ENCODE measurements around the gene SLC23A2. TPM values are rescaled to one million over a fixed set of nuclear protein-coding genes. Genes with fewer than 3 reads are reported as not detected.

The SLC23A2 gene
- total and polyA plus RNA-seq, 4 donors: 54.6 to 67.8 (median 59.4) TPM

DNA sequence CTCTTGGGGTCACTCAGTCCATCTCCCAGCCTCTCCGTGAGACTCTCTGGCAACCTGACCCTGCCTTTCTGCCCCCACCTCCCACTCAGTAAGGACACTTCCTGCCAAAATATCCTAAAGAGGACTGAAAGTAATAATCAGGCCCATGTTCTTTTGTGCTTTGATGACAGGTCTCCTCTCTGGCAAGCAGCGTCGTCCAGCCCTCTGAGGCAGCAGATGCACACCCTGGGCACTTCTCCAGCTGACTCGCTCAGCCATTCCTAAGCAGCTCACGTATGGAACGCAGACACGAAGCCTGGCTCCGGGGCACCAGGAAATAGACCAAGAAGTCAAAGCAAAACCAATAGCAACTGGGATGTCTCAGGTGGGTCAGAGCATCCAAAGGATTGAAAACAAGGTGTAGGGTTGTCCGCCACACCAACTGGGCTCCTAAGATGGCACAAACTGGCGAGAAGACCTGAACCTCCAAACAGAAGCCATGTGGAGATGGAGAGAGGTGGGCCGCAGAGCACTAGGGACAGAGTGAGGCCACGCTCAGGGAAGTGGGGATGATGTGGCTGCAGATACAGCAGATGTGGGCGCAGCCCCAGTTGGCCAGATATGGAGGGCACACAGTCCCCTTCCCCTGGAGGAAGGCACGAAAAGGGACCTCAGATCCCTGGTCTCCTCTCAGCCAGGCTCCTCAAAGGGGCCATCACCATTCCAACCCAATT, 180.3 kb downstream of the SLC23A2 start:
- 51% methylated on average over 11 of the region's 14 CpGs for WGBS (ENCODE audit: insufficient coverage)
- Histone ChIP-seq H3K9me3 (ENCODE audit: control insufficient read depth, insufficient read depth, low read length) (no peaks in the 10 kb centered on the region), H3K4me3 (ENCODE audit: low read depth, low read length) (no peak overlapping the region), H3K36me3 (ENCODE audit: control insufficient read depth, insufficient read depth, low read length) (peaks cover 3% of the 10 kb centered on the region), H3K4me1 (ENCODE audit: control insufficient read depth, insufficient read depth, low read length) (peaks cover 39% of the 10 kb centered on the region), H3K27me3 (ENCODE audit: control insufficient read depth, insufficient read depth, low read length) (no peaks in the 10 kb centered on the region), H3K27ac (ENCODE audit: low read depth, low read length) (peak overlapping the region; percentile 58)
- DNase-seq (ENCODE audit: low read depth in 4 of 6, low spot score in 6 of 6): peak in 3 of 6 donors; percentile 51 to 92 (median 86)

DNA sequence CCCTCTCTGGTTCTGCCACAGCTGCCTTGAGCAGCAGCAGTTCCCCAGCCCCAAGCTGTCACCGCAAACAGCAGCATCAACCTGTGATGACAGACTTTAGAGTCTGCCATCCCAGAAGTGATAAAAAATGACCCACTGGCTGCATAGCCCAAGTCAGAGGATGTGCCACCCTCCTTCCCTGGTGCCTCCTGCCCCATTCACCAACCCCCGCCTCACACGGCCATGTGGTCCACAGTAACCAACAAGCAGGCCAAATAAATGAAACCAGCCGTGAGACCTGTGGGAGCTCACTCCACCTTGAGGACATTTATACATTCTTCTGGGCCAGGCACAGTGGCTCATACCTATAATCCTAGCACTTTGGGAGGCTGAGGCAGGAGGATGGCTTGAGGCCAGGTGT, 181.4 kb downstream of the SLC23A2 start:
- H3K4me1 ChIP-seq (ENCODE audit: control insufficient read depth, insufficient read depth, low read length): peaks cover 48% of the 10 kb centered on the region
- DNase-seq (ENCODE audit: low read depth in 4 of 6, low spot score in 6 of 6): no peak
- H3K27ac ChIP-seq (ENCODE audit: low read depth, low read length): no peak overlapping the region

DNA sequence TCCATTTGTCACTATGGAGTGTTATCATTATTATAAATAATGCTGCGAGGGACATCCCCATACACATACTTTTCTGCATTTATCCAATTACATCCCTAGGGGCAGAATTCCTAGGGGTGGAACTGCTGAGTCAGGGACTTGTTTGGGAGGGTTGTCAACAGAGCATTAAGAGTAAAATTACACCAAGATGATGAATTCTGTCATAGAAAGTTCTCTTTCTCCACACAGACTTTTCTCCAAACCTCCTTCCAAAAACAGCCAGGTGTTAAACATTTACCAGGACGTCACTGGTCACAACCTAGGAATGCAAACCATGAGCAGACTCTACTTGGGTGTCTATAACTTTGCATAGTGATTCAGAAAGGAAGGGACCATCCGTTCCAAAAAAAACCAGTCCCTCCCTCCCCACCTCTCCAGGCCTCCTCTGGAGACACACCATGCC, 184.1 kb downstream of the SLC23A2 start:
- no CpG with 5 or more reads among the region's 3 CpGs for WGBS (ENCODE audit: insufficient coverage)
- Histone ChIP-seq H3K9me3 (ENCODE audit: control insufficient read depth, insufficient read depth, low read length) (no peaks in the 10 kb centered on the region), H3K4me1 (ENCODE audit: control insufficient read depth, insufficient read depth, low read length) (peaks cover 57% of the 10 kb centered on the region), H3K27ac (ENCODE audit: low read depth, low read length) (no peak overlapping the region), H3K36me3 (ENCODE audit: control insufficient read depth, insufficient read depth, low read length) (peaks cover 24% of the 10 kb centered on the region), H3K27me3 (ENCODE audit: control insufficient read depth, insufficient read depth, low read length) (no peaks in the 10 kb centered on the region), H3K4me3 (ENCODE audit: low read depth, low read length) (no peak overlapping the region)
- no peak for DNase-seq (ENCODE audit: low read depth in 4 of 6, low spot score in 6 of 6)

More for the DNA sequence above, 181.4 kb downstream of the SLC23A2 start:
- Histone ChIP-seq H3K27me3 (ENCODE audit: control insufficient read depth, insufficient read depth, low read length) (no peaks in the 10 kb centered on the region), H3K9me3 (ENCODE audit: control insufficient read depth, insufficient read depth, low read length) (no peaks in the 10 kb centered on the region), H3K4me3 (ENCODE audit: low read depth, low read length) (no peak overlapping the region), H3K36me3 (ENCODE audit: control insufficient read depth, insufficient read depth, low read length) (peaks cover 12% of the 10 kb centered on the region)
- 86% methylated on average over 2 of the region's 4 CpGs for WGBS (ENCODE audit: insufficient coverage)

DNA sequence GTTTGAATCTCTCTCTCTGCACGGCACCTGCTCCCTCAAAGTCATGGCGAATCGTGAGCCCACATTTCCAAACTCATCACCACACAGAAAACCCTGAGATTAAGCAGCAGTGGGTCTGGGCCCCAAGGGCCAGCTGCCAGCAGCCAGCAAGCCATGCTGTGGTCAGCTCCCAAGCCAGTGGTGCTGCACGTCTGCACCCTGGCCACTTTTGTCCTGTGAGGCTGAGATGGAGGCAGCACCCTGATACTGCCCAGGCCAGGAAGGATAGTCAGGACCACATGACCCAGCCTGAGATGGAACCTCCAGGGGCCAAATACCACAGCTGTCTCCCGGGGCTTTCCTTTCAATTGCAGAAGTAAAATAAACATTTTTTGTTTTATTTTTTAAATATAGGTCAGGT, 185.7 kb downstream of the SLC23A2 start:
- H3K4me1 ChIP-seq (ENCODE audit: control insufficient read depth, insufficient read depth, low read length): peaks cover 53% of the 10 kb centered on the region
- no peaks in the 10 kb centered on the region for H3K9me3 ChIP-seq (ENCODE audit: control insufficient read depth, insufficient read depth, low read length)
- no peak overlapping the region for H3K27ac ChIP-seq (ENCODE audit: low read depth, low read length)
- H3K36me3 ChIP-seq (ENCODE audit: control insufficient read depth, insufficient read depth, low read length): peaks cover 26% of the 10 kb centered on the region
- no peak for DNase-seq (ENCODE audit: low read depth in 4 of 6, low spot score in 6 of 6)
- WGBS (ENCODE audit: insufficient coverage): 87% methylated on average over 4 of the region's 5 CpGs
- no peaks in the 10 kb centered on the region for H3K27me3 ChIP-seq (ENCODE audit: control insufficient read depth, insufficient read depth, low read length)
- H3K4me3 ChIP-seq (ENCODE audit: low read depth, low read length): no peak overlapping the region

DNA sequence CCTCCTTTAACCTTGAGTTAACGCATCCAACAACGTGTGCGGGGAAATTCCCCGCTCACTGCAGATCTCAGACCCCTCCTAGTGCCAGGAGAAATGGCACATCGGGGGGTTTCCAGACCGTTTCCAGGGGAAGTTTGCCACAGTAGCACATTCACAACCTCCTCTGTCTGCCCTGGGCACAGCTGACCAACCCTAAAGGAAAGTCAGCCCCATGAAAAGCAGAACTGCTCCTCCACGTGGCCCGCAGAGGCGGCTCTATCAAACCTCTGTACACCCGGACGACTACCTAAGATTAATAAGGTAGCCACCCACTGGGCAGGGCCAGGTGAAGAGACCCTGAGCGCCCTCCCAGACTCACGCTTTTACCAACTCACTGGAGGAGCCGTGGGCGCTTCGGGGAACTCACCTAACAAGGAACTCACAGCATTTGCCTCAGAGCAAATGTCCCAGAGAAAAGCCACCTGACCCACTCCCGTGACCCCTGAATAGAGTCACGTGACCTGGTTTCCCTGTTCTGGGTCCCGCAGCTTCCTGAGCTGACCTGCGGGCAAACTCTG, 186.5 kb downstream of the SLC23A2 start:
- WGBS (ENCODE audit: insufficient coverage): 66% methylated on average over 20 of the region's 20 CpGs
- Histone ChIP-seq H3K4me1 (ENCODE audit: control insufficient read depth, insufficient read depth, low read length) (peaks cover 53% of the 10 kb centered on the region), H3K36me3 (ENCODE audit: control insufficient read depth, insufficient read depth, low read length) (peaks cover 30% of the 10 kb centered on the region), H3K9me3 (ENCODE audit: control insufficient read depth, insufficient read depth, low read length) (no peaks in the 10 kb centered on the region), H3K27ac (ENCODE audit: low read depth, low read length) (peak overlapping the region; percentile 68), H3K4me3 (ENCODE audit: low read depth, low read length) (no peak overlapping the region), H3K27me3 (ENCODE audit: control insufficient read depth, insufficient read depth, low read length) (no peaks in the 10 kb centered on the region)
- no peak for DNase-seq (ENCODE audit: low read depth in 4 of 6, low spot score in 6 of 6)

DNA sequence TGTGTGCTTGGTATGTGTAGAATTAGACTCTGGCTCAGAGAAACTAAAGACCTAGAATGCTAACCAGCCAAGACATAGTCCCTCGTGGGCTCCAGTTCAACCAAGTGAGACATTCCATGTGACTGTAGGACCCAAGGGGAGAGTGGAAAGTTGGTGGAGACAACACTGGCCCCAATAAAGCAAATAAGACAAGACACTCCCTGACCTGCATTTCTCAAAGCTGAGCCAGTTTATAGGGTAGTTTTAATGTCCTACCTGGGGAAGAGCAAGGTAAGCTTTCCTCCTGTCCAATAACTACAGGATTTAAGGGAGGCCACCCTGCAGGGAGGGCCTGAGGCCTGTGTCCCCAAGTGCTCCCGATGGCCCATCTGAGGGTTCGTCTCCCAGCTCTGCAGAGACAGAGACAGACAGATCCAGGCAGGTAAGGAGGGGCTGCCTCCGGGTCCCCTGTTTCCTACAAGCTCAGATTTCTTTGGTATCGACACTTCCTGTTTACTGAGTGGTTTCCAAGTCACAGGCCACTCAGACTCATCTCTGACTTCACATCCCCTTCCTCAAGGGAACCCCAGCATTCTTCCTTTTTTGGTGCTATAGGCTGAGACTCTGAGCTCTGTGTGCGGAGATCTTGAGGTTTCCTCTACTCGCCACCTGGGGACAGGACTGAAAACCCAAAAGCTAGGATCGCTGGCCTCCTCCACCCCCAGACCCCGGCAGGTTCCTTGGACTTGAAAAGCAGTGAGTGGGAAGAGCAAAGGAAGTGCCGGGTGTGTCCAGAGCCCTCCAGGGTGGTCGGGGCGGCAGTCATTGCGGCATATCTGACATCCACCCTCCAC, 187.2 kb downstream of the SLC23A2 start:
- no peak overlapping the region for H3K4me3 ChIP-seq (ENCODE audit: low read depth, low read length)
- no peaks in the 10 kb centered on the region for H3K9me3 ChIP-seq (ENCODE audit: control insufficient read depth, insufficient read depth, low read length)
- peak overlapping the region; percentile 68 for H3K27ac ChIP-seq (ENCODE audit: low read depth, low read length)
- H3K4me1 ChIP-seq (ENCODE audit: control insufficient read depth, insufficient read depth, low read length): peaks cover 59% of the 10 kb centered on the region
- WGBS (ENCODE audit: insufficient coverage): 78% methylated on average over 9 of the region's 13 CpGs
- no peak for DNase-seq (ENCODE audit: low read depth in 4 of 6, low spot score in 6 of 6)
- H3K36me3 ChIP-seq (ENCODE audit: control insufficient read depth, insufficient read depth, low read length): peaks cover 35% of the 10 kb centered on the region
- no peaks in the 10 kb centered on the region for H3K27me3 ChIP-seq (ENCODE audit: control insufficient read depth, insufficient read depth, low read length)

DNA sequence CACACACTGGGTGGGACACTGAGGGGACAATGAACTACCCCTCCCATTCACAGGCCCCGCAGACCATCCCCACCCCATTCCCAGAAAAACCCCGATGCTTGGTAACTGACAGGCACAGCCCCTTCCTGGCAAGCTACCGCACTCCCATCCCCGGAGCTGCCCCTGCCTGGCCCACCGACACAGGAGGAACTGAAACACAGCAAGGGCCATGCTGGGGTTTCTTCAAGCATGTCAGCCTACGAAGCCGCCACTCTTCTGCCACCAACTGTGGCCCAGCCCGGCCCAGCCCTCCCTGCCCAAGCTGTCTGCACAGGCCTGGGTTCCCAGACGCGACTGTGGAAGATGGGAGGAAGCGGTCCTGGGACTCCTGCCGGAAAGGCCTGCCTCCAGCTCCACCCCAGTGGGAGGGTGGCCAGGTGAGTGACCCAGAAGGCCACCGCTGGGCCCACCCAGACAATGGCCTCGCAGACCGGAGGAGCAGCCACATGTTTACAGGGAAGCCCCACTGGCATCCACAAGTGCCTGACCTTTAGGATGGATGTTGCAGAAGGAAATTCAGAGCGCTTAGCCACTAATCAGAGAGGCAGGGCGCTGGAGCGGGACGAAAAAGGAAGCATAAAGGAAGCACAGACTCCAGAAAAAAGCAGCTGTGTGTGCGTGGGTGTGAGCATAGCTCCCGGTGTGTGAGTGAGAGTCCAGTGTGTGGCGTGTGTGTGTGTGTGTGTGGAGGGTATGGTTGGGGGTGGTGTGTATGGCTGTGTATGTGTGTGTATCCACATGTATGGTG, 188.0 kb downstream of the SLC23A2 start:
- Histone ChIP-seq H3K4me1 (ENCODE audit: control insufficient read depth, insufficient read depth, low read length) (peaks cover 61% of the 10 kb centered on the region), H3K36me3 (ENCODE audit: control insufficient read depth, insufficient read depth, low read length) (peaks cover 35% of the 10 kb centered on the region), H3K27me3 (ENCODE audit: control insufficient read depth, insufficient read depth, low read length) (no peaks in the 10 kb centered on the region), H3K9me3 (ENCODE audit: control insufficient read depth, insufficient read depth, low read length) (no peaks in the 10 kb centered on the region), H3K4me3 (ENCODE audit: low read depth, low read length) (no peak overlapping the region), H3K27ac (ENCODE audit: low read depth, low read length) (peak overlapping the region; percentile 58)
- no peak for DNase-seq (ENCODE audit: low read depth in 4 of 6, low spot score in 6 of 6)
- 61% methylated on average over 21 of the region's 22 CpGs for WGBS (ENCODE audit: insufficient coverage)

DNA sequence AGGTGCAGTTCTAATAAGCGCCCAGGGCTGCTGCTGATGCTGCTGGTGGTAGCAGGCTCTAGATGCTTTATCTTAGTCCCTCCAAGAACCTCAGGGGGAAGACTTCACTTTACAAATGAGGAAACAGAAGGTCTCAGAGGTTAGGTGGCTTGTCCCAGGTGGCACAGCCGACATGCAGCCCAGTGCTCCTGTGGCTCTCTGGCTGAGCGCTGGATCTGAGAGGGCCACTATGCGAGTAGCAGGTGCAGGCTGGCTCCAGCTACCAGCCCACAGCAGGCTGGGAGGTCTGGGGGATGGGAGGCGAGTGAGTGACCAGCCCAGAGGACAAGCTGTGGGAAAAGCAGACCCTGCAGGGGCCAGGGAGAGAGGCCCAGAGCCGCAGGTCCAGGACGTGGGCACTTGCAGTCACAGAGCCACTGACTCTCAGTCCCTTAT, 188.7 kb downstream of the SLC23A2 start:
- no peak for DNase-seq (ENCODE audit: low read depth in 4 of 6, low spot score in 6 of 6)
- H3K27me3 ChIP-seq (ENCODE audit: control insufficient read depth, insufficient read depth, low read length): no peaks in the 10 kb centered on the region
- H3K4me3 ChIP-seq (ENCODE audit: low read depth, low read length): no peak overlapping the region

DNA sequence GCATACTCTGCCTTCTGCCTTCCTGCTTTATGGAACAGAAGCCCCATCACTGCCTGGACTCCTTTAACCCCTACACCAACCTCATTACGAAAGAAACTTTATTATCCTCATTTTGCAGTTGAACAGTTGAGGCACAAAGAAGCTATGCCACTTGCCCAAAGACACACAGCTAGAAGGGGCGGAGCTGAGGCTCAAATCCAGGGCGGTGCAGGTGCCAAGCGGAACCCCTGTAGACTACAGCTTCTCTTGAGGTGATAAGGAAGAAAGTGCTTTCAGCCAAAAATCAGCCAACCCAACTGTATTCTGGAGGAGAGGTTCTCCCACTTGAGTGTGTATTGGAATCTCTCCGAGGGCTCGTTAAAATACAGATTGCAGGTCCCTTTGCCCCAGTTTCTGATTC, 189.1 kb downstream of the SLC23A2 start:
- H3K36me3 ChIP-seq (ENCODE audit: control insufficient read depth, insufficient read depth, low read length): peaks cover 35% of the 10 kb centered on the region
- H3K9me3 ChIP-seq (ENCODE audit: control insufficient read depth, insufficient read depth, low read length): no peaks in the 10 kb centered on the region
- no peak overlapping the region for H3K27ac ChIP-seq (ENCODE audit: low read depth, low read length)
- 96% methylated on average over 3 of the region's 6 CpGs for WGBS (ENCODE audit: insufficient coverage)
- H3K27me3 ChIP-seq (ENCODE audit: control insufficient read depth, insufficient read depth, low read length): no peaks in the 10 kb centered on the region
- no peak overlapping the region for H3K4me3 ChIP-seq (ENCODE audit: low read depth, low read length)
- DNase-seq (ENCODE audit: low read depth in 4 of 6, low spot score in 6 of 6): no peak
- H3K4me1 ChIP-seq (ENCODE audit: control insufficient read depth, insufficient read depth, low read length): peaks cover 61% of the 10 kb centered on the region

More for the DNA sequence above, 188.7 kb downstream of the SLC23A2 start:
- Histone ChIP-seq H3K9me3 (ENCODE audit: control insufficient read depth, insufficient read depth, low read length) (no peaks in the 10 kb centered on the region), H3K36me3 (ENCODE audit: control insufficient read depth, insufficient read depth, low read length) (peaks cover 35% of the 10 kb centered on the region), H3K4me1 (ENCODE audit: control insufficient read depth, insufficient read depth, low read length) (peaks cover 61% of the 10 kb centered on the region), H3K27ac (ENCODE audit: low read depth, low read length) (no peak overlapping the region)
- WGBS (ENCODE audit: insufficient coverage): 73% methylated on average over 6 of the region's 7 CpGs

All from spinal cord (tissue), 10 donors.